Natural killer cell (primary cell): ENCODE measurements around the gene TGFBR2. TPM values are rescaled to one million over a fixed set of nuclear protein-coding genes. Genes with fewer than 3 reads are reported as not detected.

Experiments
- ATAC-seq, 3 donors: fragments of 150-1000 bp in 2 of 3; fragments of 200-7000 bp in 1 of 3; cut with Tn5 transposase; 1 replicate in 1 of 3; 2 replicates in 2 of 3; pipeline ENCODE4 v1.10.0; 2021; ENCODE audit warnings: mild to moderate bottlenecking in 2 of 3, moderate library complexity in 2 of 3
- DNase-seq, 2 donors: peaks; one replicate each; pipeline versions ENCODE4 v3.0.0 to v3.0.0-alpha.2; 2013 to 2021; ENCODE audit warnings: mixed read lengths in 1 of 2
- H3K27ac ChIP-seq: one replicate; pipeline ENCODE4 v1.5.1; 2013; ENCODE audit warnings: mild to moderate bottlenecking, low read length
- H3K27me3 ChIP-seq: one replicate; pipeline ENCODE4 v1.6.1; 2013; ENCODE audit warnings: low read length; ENCODE audit not compliant: control insufficient read depth, insufficient read depth
- H3K36me3 ChIP-seq: one replicate; pipeline ENCODE4 v1.6.1; 2013; ENCODE audit warnings: low read length; ENCODE audit not compliant: control insufficient read depth, insufficient read depth
- H3K4me1 ChIP-seq: one replicate; pipeline ENCODE4 v1.6.1; 2013; ENCODE audit warnings: low read length; ENCODE audit not compliant: control insufficient read depth, insufficient read depth
- H3K4me3 ChIP-seq: one replicate; pipeline ENCODE4 v1.5.1; 2013; ENCODE audit warnings: low read length
- H3K9me3 ChIP-seq: one replicate; pipeline ENCODE4 v1.6.1; 2013; ENCODE audit warnings: low read length; ENCODE audit not compliant: control insufficient read depth, insufficient read depth
- H3K27ac Mint-ChIP-seq, 2 donors: one replicate each; pipeline ENCODE4 v1.8.0; 2022; ENCODE audit warnings: mild to moderate bottlenecking in 2 of 2, mixed read lengths in 2 of 2, moderate library complexity in 1 of 2
- H3K27me3 Mint-ChIP-seq, 2 donors: one replicate each; pipeline ENCODE4 v1.8.0; 2022; ENCODE audit warnings: low read depth in 2 of 2, mixed read lengths in 2 of 2
- H3K36me3 Mint-ChIP-seq: one replicate; pipeline ENCODE4 v1.8.0; 2022; ENCODE audit warnings: mixed read lengths
- H3K4me1 Mint-ChIP-seq, 2 donors: one replicate each; pipeline ENCODE4 v1.8.0; 2022; ENCODE audit warnings: mixed read lengths in 2 of 2
- H3K4me3 Mint-ChIP-seq: one replicate; pipeline ENCODE4 v1.8.0; 2022; ENCODE audit warnings: mild to moderate bottlenecking, moderate library complexity, mixed read lengths
- H3K9me3 Mint-ChIP-seq, 2 donors: one replicate each; pipeline ENCODE4 v1.8.0; 2022; ENCODE audit warnings: mixed read lengths in 2 of 2
- CTCF ChIP-seq: fragments of 200-600 bp; IDR thresholded peaks from one replicate; pipeline ENCODE4 v1.8.0; 2022; ENCODE audit warnings: antibody characterized with exemption
- WGBS: methylation state at CpG from one replicate; pipeline ENCODE4 v1.1.7; 2013; ENCODE audit warnings: missing lambda C conversion rate; ENCODE audit not compliant: insufficient coverage; 5-methylcytosine and 5-hydroxymethylcytosine counted together
- intact Hi-C: fragments of 100-400 bp; cut with micrococcal nuclease; formaldehyde crosslinking; loops from one replicate; pipeline ENCODE4 v1.14.2; 2022
- total RNA-seq, 4 donors: library from RNA; stranded (reverse); fragments of 120-200 nt in 1 of 4; gene quantifications; one replicate each; pipeline versions ENCODE4 v1.2.3 to v1.2.4, GENCODE V29; 2013 to 2022

TGFBR2 gene
- total RNA-seq, 3 donors from 2014 or later (not counting 1 experiment from before 2014, with no cell fraction given): 70.4 to 113 (median 99.3) TPM

- intact Hi-C loops: no loop called here
- peak overlapping the region; percentile 69 for H3K4me3 Mint-ChIP-seq
- Histone ChIP-seq H3K4me3 (no peak overlapping the region), H3K9me3 (no peaks in the 10 kb centered on the region), H3K27ac (no peak overlapping the region), H3K4me1 (peaks cover 61% of the 10 kb centered on the region), H3K27me3 (no peaks in the 10 kb centered on the region), H3K36me3 (peaks cover 3% of the 10 kb centered on the region)
- no peaks in the 10 kb centered on the region for H3K36me3 Mint-ChIP-seq
- peak overlapping the region; percentile 84 to 91 for H3K27ac Mint-ChIP-seq
- DNase-seq (peak in 1 of 2 donors; percentile 23), ATAC-seq (no peak)
- H3K9me3 Mint-ChIP-seq: no peaks in the 10 kb centered on the region
- 67% methylated on average over 1 of the region's 2 CpGs for WGBS
- H3K4me1 Mint-ChIP-seq: peaks cover 96 to 97% of the 10 kb centered on the region in 2 donors
- H3K27me3 Mint-ChIP-seq: no peaks in the 10 kb centered on the region
- TF ChIP-seq CTCF: no peak
Measured at GRCh38 chr3:30617653-30618052, 11.3 kb downstream of the TGFBR2 start.

- Histone ChIP-seq H3K9me3 (no peaks in the 10 kb centered on the region), H3K27me3 (no peaks in the 10 kb centered on the region), H3K27ac (peak overlapping the region; percentile 26), H3K4me1 (peaks cover 56% of the 10 kb centered on the region), H3K36me3 (peaks cover 7% of the 10 kb centered on the region), H3K4me3 (no peak overlapping the region)
- DNase-seq (peak in 1 of 2 donors; percentile 24), ATAC-seq (no peak)
- no peak for TF ChIP-seq CTCF
- H3K36me3 Mint-ChIP-seq: no peaks in the 10 kb centered on the region
- H3K4me3 Mint-ChIP-seq: peak overlapping the region; percentile 69
- H3K27ac Mint-ChIP-seq: peak overlapping the region; percentile 84 to 91
- 47% methylated on average over 2 of the region's 3 CpGs for WGBS
- H3K27me3 Mint-ChIP-seq: no peaks in the 10 kb centered on the region
- no peaks in the 10 kb centered on the region for H3K9me3 Mint-ChIP-seq
- intact Hi-C loops: no loop called here
- H3K4me1 Mint-ChIP-seq: peaks cover 95 to 96% of the 10 kb centered on the region in 2 donors
Measured at GRCh38 chr3:30618526-30618925, 12.1 kb downstream of the TGFBR2 start.

GRCh38 chr3:30619318-30619717, 12.9 kb downstream of the TGFBR2 start:
- intact Hi-C loops: no loop called here
- ATAC-seq (no peak), DNase-seq (no peak)
- Histone ChIP-seq H3K27ac (no peak overlapping the region), H3K9me3 (no peaks in the 10 kb centered on the region), H3K27me3 (no peaks in the 10 kb centered on the region), H3K4me1 (peaks cover 57% of the 10 kb centered on the region), H3K36me3 (peaks cover 10% of the 10 kb centered on the region), H3K4me3 (no peak overlapping the region)
- peak overlapping the region; percentile 69 for H3K4me3 Mint-ChIP-seq
- no peaks in the 10 kb centered on the region for H3K27me3 Mint-ChIP-seq
- H3K27ac Mint-ChIP-seq: peak overlapping the region; percentile 84 to 91
- no peaks in the 10 kb centered on the region for H3K36me3 Mint-ChIP-seq
- H3K4me1 Mint-ChIP-seq: peaks cover 95% of the 10 kb centered on the region in 2 donors
- H3K9me3 Mint-ChIP-seq: no peaks in the 10 kb centered on the region
- TF ChIP-seq CTCF: no peak
- 100% methylated on average over 1 of the region's 1 CpG for WGBS
